HEK293 (cell line): ENCODE measurements around the gene KCNB1.

Experiments
- CTCF ChIA-PET: fragments of 350-600 bp; formaldehyde crosslinking; extraction: SDS; loops from one replicate; lab custom pipeline; 2021; ENCODE audit warnings: antibody characterized with exemption; lab: Yijun Ruan, JAX
- POLR2A ChIA-PET: fragments of 300-600 bp; formaldehyde crosslinking; extraction: SDS; loops from one replicate; lab custom pipeline; 2020; ENCODE audit warnings: antibody characterized with exemption, inconsistent platforms; lab: Yijun Ruan, JAX
- H3K27ac ChIP-seq: fragments of 200-500 bp; sonication (Bioruptor generic); 2 replicates; pipeline ENCODE4 v1.5.1; 2014; ENCODE audit warnings: low read depth, low read length, control low read depth, inconsistent platforms; ENCODE audit errors: extremely low read depth
- H3K36me3 ChIP-seq, 2 experiments: fragments of 200-500 bp in 1 of 2; sonication (Bioruptor generic) in 1 of 2; 1 replicate in 1 of 2; 2 replicates in 1 of 2; pipeline ENCODE4 v1.5.1; 2014 to 2017; ENCODE audit warnings: inconsistent platforms in 2 of 2, low read length in 2 of 2; ENCODE audit not compliant: control insufficient read depth in 2 of 2, insufficient read depth in 1 of 2
- H3K4me1 ChIP-seq: fragments of 200-500 bp; sonication (Bioruptor generic); 2 replicates; pipeline ENCODE4 v1.5.1; 2014; ENCODE audit warnings: mild to moderate bottlenecking, low read length, inconsistent platforms; ENCODE audit not compliant: control insufficient read depth, insufficient read depth
- H3K4me3 ChIP-seq: 2 replicates; pipeline ENCODE4 v1.5.1; 2011; ENCODE audit warnings: low read depth, mild to moderate bottlenecking, control low read depth, low read length, moderate library complexity
- H3K9me3 ChIP-seq: fragments of 200-500 bp; sonication (Bioruptor generic); 2 replicates; pipeline ENCODE4 v1.5.1; 2014; ENCODE audit warnings: low read depth, low read length, inconsistent platforms; ENCODE audit not compliant: control insufficient read depth, insufficient read depth
- BCL11A ChIP-seq: fragments of 450-650 bp; formaldehyde crosslinking; IDR thresholded peaks from 2 replicates; pipeline ENCODE4 v1.5.1; 2016; ENCODE audit warnings: low read depth, missing biosample characterization, missing genetic modification characterization
- KLF10 ChIP-seq: fragments of 450-650 bp; IDR thresholded peaks from 2 replicates; pipeline ENCODE4 v1.5.1; 2018; ENCODE audit warnings: missing biosample characterization, mild to moderate bottlenecking, missing genetic modification characterization
- PRDM1 ChIP-seq: fragments of 450-650 bp; formaldehyde crosslinking; IDR thresholded peaks from 2 replicates; pipeline ENCODE4; 2016; ENCODE audit warnings: missing biosample characterization, missing genetic modification characterization
- PRDM2 ChIP-seq: fragments of 450-650 bp; formaldehyde crosslinking; IDR thresholded peaks from 2 replicates; pipeline ENCODE4 v1.5.1; 2016; ENCODE audit warnings: missing biosample characterization, missing genetic modification characterization, borderline replicate concordance
- SCRT1 ChIP-seq: fragments of 450-650 bp; formaldehyde crosslinking; IDR thresholded peaks from 2 replicates; pipeline ENCODE4 v1.5.1; 2016; ENCODE audit warnings: missing biosample characterization, missing genetic modification characterization, borderline replicate concordance
- ZNF146 ChIP-seq: fragments of 450-650 bp; formaldehyde crosslinking; IDR thresholded peaks from 2 replicates; pipeline ENCODE4 v1.5.1; 2016; ENCODE audit warnings: missing biosample characterization, missing genetic modification characterization
- ZNF211 ChIP-seq: fragments of 450-650 bp; formaldehyde crosslinking; IDR thresholded peaks from 2 replicates; pipeline ENCODE4 v1.5.1; 2016; ENCODE audit warnings: low read depth, missing biosample characterization, missing genetic modification characterization
- ZNF214 ChIP-seq: fragments of 450-650 bp; formaldehyde crosslinking; IDR thresholded peaks from 2 replicates; pipeline ENCODE4 v1.5.1; 2017; ENCODE audit warnings: missing biosample characterization, mild to moderate bottlenecking, missing genetic modification characterization, borderline replicate concordance
- ZNF23 ChIP-seq: fragments of 450-650 bp; formaldehyde crosslinking; IDR thresholded peaks from 2 replicates; pipeline ENCODE4 v1.5.1; 2016; ENCODE audit warnings: missing biosample characterization, missing genetic modification characterization, borderline replicate concordance
- ZNF239 ChIP-seq: fragments of 450-650 bp; formaldehyde crosslinking; IDR thresholded peaks from 2 replicates; pipeline ENCODE4 v1.5.1; 2016; ENCODE audit warnings: missing biosample characterization, missing genetic modification characterization
- ZNF335 ChIP-seq: fragments of 450-650 bp; formaldehyde crosslinking; conservative IDR thresholded peaks from 2 replicates; pipeline ENCODE4 v1.5.1; 2016; ENCODE audit warnings: missing biosample characterization, missing genetic modification characterization
- ZNF354C ChIP-seq: fragments of 450-650 bp; formaldehyde crosslinking; IDR thresholded peaks from 2 replicates; pipeline ENCODE4 v1.5.1; 2016; ENCODE audit warnings: missing biosample characterization, missing genetic modification characterization, low read depth, borderline replicate concordance
- ZNF549 ChIP-seq: fragments of 450-650 bp; IDR thresholded peaks from 2 replicates; pipeline ENCODE4 v1.5.1; 2018; ENCODE audit warnings: missing biosample characterization, missing genetic modification characterization, mild to moderate bottlenecking, inconsistent platforms, moderate library complexity
- ZNF560 ChIP-seq: fragments of 450-650 bp; formaldehyde crosslinking; IDR thresholded peaks from 2 replicates; pipeline ENCODE4 v1.5.1; 2017; ENCODE audit warnings: missing biosample characterization, missing genetic modification characterization, borderline replicate concordance
- ZNF571 ChIP-seq: fragments of 450-650 bp; formaldehyde crosslinking; IDR thresholded peaks from 2 replicates; pipeline ENCODE4 v1.5.0; 2017; ENCODE audit warnings: missing biosample characterization, missing genetic modification characterization
- ZNF610 ChIP-seq: fragments of 450-650 bp; formaldehyde crosslinking; IDR thresholded peaks from 2 replicates; pipeline ENCODE4 v1.5.1; 2016; ENCODE audit warnings: missing biosample characterization, missing genetic modification characterization, borderline replicate concordance
- ZNF658 ChIP-seq: fragments of 450-650 bp; formaldehyde crosslinking; IDR thresholded peaks from 2 replicates; pipeline ENCODE4; 2016; ENCODE audit warnings: missing biosample characterization, missing genetic modification characterization
- ZSCAN30 ChIP-seq: fragments of 450-650 bp; IDR thresholded peaks from 2 replicates; pipeline ENCODE4 v1.5.1; 2018; ENCODE audit warnings: missing biosample characterization, mild to moderate bottlenecking, missing genetic modification characterization, moderate library complexity
- ZSCAN4 ChIP-seq: fragments of 450-650 bp; formaldehyde crosslinking; IDR thresholded peaks from 2 replicates; pipeline ENCODE4 v1.5.1; 2017; ENCODE audit warnings: missing biosample characterization, missing genetic modification characterization
- TF ChIP-seq, protein P1 (sequence below): fragments of 450-650 bp; formaldehyde crosslinking; IDR thresholded peaks from 2 replicates; pipeline ENCODE4 v1.5.1; 2016; ENCODE audit warnings: missing biosample characterization, missing genetic modification characterization
- TF ChIP-seq, protein P2 (sequence below): fragments of 450-650 bp; formaldehyde crosslinking; IDR thresholded peaks from 2 replicates; pipeline ENCODE4 v1.5.1; 2016; ENCODE audit warnings: missing biosample characterization, missing genetic modification characterization

KCNB1 gene

DNA sequence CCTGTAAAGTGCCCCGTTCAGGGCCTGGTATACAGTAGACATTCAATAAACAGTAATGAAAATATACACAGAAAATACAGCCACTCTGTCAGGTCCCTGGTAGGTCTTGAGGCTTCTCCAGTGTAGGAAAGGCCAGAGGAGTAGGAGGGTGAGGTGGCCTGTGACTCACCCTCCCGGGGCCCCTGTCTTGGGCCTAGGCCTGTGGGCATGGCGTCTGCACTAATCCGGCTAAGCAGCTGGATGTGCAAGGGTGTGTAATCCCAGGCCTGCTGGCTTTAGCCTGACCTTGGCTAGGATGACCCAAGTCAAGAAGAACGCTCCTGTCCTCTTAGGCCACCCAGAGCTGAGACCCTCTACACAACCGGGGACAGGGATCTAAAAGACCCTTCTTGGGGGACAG lies 84.9 kb downstream of the KCNB1 start (continued):
- no peak for TF ChIP-seq ZNF658 (tag by site-specific recombination)
- TF ChIP-seq, all 188 proteins: peak for 3

DNA sequence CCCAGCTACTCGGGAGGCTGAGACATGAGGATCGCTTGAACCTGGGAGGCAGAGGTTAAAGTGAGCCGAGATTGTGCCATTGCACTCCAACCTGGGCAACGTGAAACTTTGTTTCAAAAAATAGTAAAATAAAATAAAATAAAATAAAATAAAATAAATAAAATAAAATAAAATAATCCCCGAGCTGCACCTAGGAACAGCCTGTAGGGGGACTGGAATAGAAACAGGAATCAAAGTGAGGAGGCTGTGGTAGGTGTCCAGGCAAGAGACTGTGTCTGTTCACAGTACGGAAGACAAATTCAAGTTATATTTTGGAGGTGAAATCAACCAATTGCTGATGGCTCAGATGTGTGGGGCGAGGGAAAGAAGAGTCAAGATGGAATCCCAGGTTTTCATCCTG lies 86.2 kb downstream of the KCNB1 start:
- TF ChIP-seq KLF10, result no peak
- TF ChIP-seq ZNF354C, result no peak
- no peak for TF ChIP-seq ZNF239 (tag by site-specific recombination)
- no peak for TF ChIP-seq ZNF610 (tag by site-specific recombination)
- no peak for TF ChIP-seq ZNF146
- no peak for TF ChIP-seq ZNF23 (tag by site-specific recombination)
- TF ChIP-seq, protein P1, sequence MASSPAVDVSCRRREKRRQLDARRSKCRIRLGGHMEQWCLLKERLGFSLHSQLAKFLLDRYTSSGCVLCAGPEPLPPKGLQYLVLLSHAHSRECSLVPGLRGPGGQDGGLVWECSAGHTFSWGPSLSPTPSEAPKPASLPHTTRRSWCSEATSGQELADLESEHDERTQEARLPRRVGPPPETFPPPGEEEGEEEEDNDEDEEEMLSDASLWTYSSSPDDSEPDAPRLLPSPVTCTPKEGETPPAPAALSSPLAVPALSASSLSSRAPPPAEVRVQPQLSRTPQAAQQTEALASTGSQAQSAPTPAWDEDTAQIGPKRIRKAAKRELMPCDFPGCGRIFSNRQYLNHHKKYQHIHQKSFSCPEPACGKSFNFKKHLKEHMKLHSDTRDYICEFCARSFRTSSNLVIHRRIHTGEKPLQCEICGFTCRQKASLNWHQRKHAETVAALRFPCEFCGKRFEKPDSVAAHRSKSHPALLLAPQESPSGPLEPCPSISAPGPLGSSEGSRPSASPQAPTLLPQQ (tag by site-specific recombination), result no peak
- TF ChIP-seq ZSCAN30 (tag by site-specific recombination), result no peak
- TF ChIP-seq ZNF335 (tag by site-specific recombination), result no peak
- no peak for TF ChIP-seq PRDM1 (tag by site-specific recombination)
- no peak for TF ChIP-seq ZNF211 (tag by site-specific recombination)
- no peak for TF ChIP-seq BCL11A
- TF ChIP-seq ZNF560, result no peak
- no peak for TF ChIP-seq PRDM2 (tag by site-specific recombination)
- no peak for TF ChIP-seq ZSCAN4
- no peak for TF ChIP-seq ZNF571 (tag by site-specific recombination)
- no peak for TF ChIP-seq SCRT1 (tag by site-specific recombination)
- TF ChIP-seq, protein P2, sequence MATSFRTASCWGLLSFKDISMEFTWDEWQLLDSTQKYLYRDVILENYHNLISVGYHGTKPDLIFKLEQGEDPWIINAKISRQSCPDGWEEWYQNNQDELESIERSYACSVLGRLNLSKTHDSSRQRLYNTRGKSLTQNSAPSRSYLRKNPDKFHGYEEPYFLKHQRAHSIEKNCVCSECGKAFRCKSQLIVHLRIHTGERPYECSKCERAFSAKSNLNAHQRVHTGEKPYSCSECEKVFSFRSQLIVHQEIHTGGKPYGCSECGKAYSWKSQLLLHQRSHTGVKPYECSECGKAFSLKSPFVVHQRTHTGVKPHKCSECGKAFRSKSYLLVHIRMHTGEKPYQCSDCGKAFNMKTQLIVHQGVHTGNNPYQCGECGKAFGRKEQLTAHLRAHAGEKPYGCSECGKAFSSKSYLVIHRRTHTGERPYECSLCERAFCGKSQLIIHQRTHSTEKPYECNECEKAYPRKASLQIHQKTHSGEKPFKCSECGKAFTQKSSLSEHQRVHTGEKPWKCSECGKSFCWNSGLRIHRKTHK (tag by site-specific recombination), result no peak
- no peak for TF ChIP-seq ZNF549
- no peak for TF ChIP-seq ZNF214
- TF ChIP-seq, all 188 proteins: peak for 0
- POLR2A ChIA-PET, result no interaction called here

More for the DNA sequence above, 86.2 kb downstream of the KCNB1 start:
- Histone ChIP-seq H3K36me3 (no peaks in the 10 kb centered on the region), H3K4me1 (no peaks in the 10 kb centered on the region), H3K9me3 (no peaks in the 10 kb centered on the region), H3K27ac (no peak overlapping the region), H3K4me3 (no peak overlapping the region)
- CTCF ChIA-PET, result interaction anchor here (0.6 to 4.2 kb wide), 3 partner anchors 11 to 141 kb away, joined by 3 to 21 read pairs (median 3); no protein-coding TSS in a partner anchor
